Fibroblast of lung (primary cell): Measurements from ENCODE around the gene ZCCHC7.

Experiments used
- EZH2 ChIP-seq: IDR thresholded peaks from 2 replicates; pipeline ENCODE4 v1.5.1; 2012; ENCODE audit warnings: low read length, control low read depth, mild to moderate bottlenecking; ENCODE audit errors: missing control alignments
- TF ChIP-seq, protein P1 (sequence below), 2 donors: IDR thresholded peaks in 1 of 2; conservative IDR thresholded peaks in 1 of 2; 1 replicate in 1 of 2; 2 replicates in 1 of 2; pipeline ENCODE4 v1.5.1; 2011 to 2012; ENCODE audit warnings: low read length in 2 of 2, control low read depth in 1 of 2, inconsistent platforms in 1 of 2, low read depth in 1 of 2, mild to moderate bottlenecking in 1 of 2

DNA sequence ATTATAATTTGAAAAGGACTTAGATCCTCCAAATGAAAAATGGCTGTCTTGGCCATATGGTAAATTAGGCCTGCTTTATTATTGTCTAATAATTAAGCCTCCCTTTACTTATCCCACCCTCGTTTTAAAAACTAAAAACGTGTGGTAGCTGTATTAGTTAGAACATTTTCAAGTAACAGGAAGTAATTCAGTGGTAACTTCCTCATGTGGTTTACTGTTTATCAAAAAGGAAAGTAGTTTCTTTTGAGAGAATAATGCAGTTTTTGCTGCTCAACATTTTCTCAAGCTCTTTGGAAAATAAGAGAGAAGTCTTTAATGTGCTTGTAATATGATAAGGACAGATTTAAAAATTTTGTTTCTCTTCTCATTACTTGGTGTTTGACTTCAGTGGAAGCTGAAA, 26.0 kb downstream of the ZCCHC7 start:
- TF ChIP-seq, protein P1, sequence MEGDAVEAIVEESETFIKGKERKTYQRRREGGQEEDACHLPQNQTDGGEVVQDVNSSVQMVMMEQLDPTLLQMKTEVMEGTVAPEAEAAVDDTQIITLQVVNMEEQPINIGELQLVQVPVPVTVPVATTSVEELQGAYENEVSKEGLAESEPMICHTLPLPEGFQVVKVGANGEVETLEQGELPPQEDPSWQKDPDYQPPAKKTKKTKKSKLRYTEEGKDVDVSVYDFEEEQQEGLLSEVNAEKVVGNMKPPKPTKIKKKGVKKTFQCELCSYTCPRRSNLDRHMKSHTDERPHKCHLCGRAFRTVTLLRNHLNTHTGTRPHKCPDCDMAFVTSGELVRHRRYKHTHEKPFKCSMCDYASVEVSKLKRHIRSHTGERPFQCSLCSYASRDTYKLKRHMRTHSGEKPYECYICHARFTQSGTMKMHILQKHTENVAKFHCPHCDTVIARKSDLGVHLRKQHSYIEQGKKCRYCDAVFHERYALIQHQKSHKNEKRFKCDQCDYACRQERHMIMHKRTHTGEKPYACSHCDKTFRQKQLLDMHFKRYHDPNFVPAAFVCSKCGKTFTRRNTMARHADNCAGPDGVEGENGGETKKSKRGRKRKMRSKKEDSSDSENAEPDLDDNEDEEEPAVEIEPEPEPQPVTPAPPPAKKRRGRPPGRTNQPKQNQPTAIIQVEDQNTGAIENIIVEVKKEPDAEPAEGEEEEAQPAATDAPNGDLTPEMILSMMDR (conservative IDR thresholded peaks at IDR 0.05 in 1 of 2, IDR thresholded peaks at IDR 0.05 in 1 of 2; ENCODE audit: low read depth in 1 of 2, low read length in 2 of 2): no peak
- no peak for TF ChIP-seq EZH2
